ENCODE data around the gene RPS10.

DNA sequence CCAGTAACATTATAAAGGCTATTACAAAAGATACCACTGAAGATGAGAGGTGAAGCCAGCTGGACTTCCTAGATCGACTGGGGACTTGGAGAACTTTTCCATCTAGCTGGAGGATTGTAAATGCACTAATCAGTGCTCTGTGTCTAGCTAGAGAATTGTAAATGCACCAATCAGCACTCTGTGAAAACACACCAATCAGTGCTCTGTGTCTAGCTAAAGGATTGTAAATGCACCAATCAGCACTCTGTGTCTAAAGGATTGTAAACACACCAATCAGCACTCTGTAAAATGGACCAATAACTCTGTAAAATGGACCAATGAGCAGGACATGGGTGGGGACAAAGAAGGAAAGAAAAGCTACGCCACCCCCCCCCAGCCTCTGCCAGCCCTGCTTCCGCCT, 13.6 kb upstream of the RPS10 start:
- TF ChIP-seq POLR2AphosphoS5 (IDR thresholded peaks at IDR 0.05; ENCODE audit: low read depth, low read length) (no peak), TCF7L2 (IDR thresholded peaks at IDR 0.05; ENCODE audit: low read depth, low read length) (no peak)
- TF ChIP-seq, protein P1, sequence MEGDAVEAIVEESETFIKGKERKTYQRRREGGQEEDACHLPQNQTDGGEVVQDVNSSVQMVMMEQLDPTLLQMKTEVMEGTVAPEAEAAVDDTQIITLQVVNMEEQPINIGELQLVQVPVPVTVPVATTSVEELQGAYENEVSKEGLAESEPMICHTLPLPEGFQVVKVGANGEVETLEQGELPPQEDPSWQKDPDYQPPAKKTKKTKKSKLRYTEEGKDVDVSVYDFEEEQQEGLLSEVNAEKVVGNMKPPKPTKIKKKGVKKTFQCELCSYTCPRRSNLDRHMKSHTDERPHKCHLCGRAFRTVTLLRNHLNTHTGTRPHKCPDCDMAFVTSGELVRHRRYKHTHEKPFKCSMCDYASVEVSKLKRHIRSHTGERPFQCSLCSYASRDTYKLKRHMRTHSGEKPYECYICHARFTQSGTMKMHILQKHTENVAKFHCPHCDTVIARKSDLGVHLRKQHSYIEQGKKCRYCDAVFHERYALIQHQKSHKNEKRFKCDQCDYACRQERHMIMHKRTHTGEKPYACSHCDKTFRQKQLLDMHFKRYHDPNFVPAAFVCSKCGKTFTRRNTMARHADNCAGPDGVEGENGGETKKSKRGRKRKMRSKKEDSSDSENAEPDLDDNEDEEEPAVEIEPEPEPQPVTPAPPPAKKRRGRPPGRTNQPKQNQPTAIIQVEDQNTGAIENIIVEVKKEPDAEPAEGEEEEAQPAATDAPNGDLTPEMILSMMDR (IDR thresholded peaks at IDR 0.05), result no peak

Measured in Panc1 (cell line).